Measurements from ENCODE around the gene TLR8.

DNA sequence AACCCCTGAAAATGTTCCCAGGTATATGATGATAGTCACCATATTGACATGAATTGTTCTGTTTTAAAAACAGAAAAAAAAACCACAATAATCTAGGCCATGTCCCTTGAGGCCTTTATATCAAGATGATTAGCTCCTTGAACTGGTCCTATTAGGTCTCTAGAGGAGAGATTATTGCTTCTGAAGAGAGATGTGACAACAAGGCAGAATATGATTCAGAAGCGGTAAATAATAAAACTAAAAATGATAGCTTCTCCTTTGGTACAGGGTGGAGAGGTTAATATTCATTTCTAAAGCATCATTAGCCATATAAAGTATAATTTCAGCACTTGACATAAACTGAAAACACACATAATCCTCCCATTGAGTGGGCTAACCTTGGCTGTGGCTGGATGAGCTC lies 25.8 kb downstream of the TLR8 start:
- TF ChIP-seq, protein P1, sequence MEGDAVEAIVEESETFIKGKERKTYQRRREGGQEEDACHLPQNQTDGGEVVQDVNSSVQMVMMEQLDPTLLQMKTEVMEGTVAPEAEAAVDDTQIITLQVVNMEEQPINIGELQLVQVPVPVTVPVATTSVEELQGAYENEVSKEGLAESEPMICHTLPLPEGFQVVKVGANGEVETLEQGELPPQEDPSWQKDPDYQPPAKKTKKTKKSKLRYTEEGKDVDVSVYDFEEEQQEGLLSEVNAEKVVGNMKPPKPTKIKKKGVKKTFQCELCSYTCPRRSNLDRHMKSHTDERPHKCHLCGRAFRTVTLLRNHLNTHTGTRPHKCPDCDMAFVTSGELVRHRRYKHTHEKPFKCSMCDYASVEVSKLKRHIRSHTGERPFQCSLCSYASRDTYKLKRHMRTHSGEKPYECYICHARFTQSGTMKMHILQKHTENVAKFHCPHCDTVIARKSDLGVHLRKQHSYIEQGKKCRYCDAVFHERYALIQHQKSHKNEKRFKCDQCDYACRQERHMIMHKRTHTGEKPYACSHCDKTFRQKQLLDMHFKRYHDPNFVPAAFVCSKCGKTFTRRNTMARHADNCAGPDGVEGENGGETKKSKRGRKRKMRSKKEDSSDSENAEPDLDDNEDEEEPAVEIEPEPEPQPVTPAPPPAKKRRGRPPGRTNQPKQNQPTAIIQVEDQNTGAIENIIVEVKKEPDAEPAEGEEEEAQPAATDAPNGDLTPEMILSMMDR (IDR thresholded peaks at IDR 0.05): no peak
- no peak for TF ChIP-seq POLR2A (IDR thresholded peaks at IDR 0.05)
